Measurements from ENCODE around the gene ETHE1. TPM values are rescaled to one million over a fixed set of nuclear protein-coding genes. Genes with fewer than 3 reads are reported as not detected.

Gene ETHE1
- polyA plus RNA-seq, 2 donors, result 50.5 to 78.9 TPM

- H3K36me3 ChIP-seq (ENCODE audit: control insufficient read depth in 2 of 2, insufficient read depth in 2 of 2, low read length in 1 of 2), result peaks cover 0 to 15% of the 10 kb centered on the region in 2 donors
- no peaks in the 10 kb centered on the region for H3K27me3 ChIP-seq (ENCODE audit: control insufficient read depth in 1 of 2, insufficient read depth in 2 of 2, low read length in 2 of 2)
- peak overlapping the region; percentile 87 to 99 for H3K27ac ChIP-seq (ENCODE audit: low read depth in 2 of 2, low read length in 1 of 2)
- peaks cover 0 to 8% of the 10 kb centered on the region in 2 donors for H3K4me1 ChIP-seq (ENCODE audit: control insufficient read depth in 2 of 2, insufficient read depth in 2 of 2, low read length in 1 of 2)
- WGBS, 2 donors, result 0 to 1% methylated on average over 55 to 57 of the region's 57 CpGs
- no peaks in the 10 kb centered on the region for H3K9me3 ChIP-seq (ENCODE audit: control insufficient read depth in 2 of 2, insufficient read depth in 1 of 2, low read depth in 1 of 2, low read length in 1 of 2)
- H3K4me3 ChIP-seq (ENCODE audit: low read depth in 1 of 2, low read length in 2 of 2), result peak overlapping the region; percentile 69 to 72
Measured at GRCh38 chr19:43463381-43464133, 63.4 kb downstream of the ETHE1 start.

- Histone ChIP-seq H3K27me3 (ENCODE audit: control insufficient read depth in 1 of 2, insufficient read depth in 2 of 2, low read length in 2 of 2) (no peaks in the 10 kb centered on the region), H3K4me1 (ENCODE audit: control insufficient read depth in 2 of 2, insufficient read depth in 2 of 2, low read length in 1 of 2) (peaks cover 0 to 8% of the 10 kb centered on the region in 2 donors), H3K4me3 (ENCODE audit: low read depth in 1 of 2, low read length in 2 of 2) (peak overlapping the region; percentile 69 to 72), H3K36me3 (ENCODE audit: control insufficient read depth in 2 of 2, insufficient read depth in 2 of 2, low read length in 1 of 2) (peaks cover 0 to 15% of the 10 kb centered on the region in 2 donors), H3K9me3 (ENCODE audit: control insufficient read depth in 2 of 2, insufficient read depth in 1 of 2, low read depth in 1 of 2, low read length in 1 of 2) (no peaks in the 10 kb centered on the region), H3K27ac (ENCODE audit: low read depth in 2 of 2, low read length in 1 of 2) (peak overlapping the region; percentile 87 to 95)
- 10% methylated on average over 33 of the region's 33 CpGs for WGBS, 2 donors
Measured at GRCh38 chr19:43462785-43463380, 64.1 kb downstream of the ETHE1 start.

- Histone ChIP-seq H3K9me3 (ENCODE audit: control insufficient read depth in 2 of 2, insufficient read depth in 1 of 2, low read depth in 1 of 2, low read length in 1 of 2) (no peaks in the 10 kb centered on the region), H3K4me1 (ENCODE audit: control insufficient read depth in 2 of 2, insufficient read depth in 2 of 2, low read length in 1 of 2) (peaks cover 0 to 8% of the 10 kb centered on the region in 2 donors), H3K27me3 (ENCODE audit: control insufficient read depth in 1 of 2, insufficient read depth in 2 of 2, low read length in 2 of 2) (no peaks in the 10 kb centered on the region), H3K27ac (ENCODE audit: low read depth in 2 of 2, low read length in 1 of 2) (peak overlapping the region; percentile 87 to 95), H3K4me3 (ENCODE audit: low read depth in 1 of 2, low read length in 2 of 2) (peak overlapping the region in 1 of 2 donors; percentile 69), H3K36me3 (ENCODE audit: control insufficient read depth in 2 of 2, insufficient read depth in 2 of 2, low read length in 1 of 2) (peaks cover 0 to 15% of the 10 kb centered on the region in 2 donors)
- 91 to 94% methylated on average over 7 of the region's 7 CpGs for WGBS, 2 donors
Measured at GRCh38 chr19:43462383-43462782, 64.6 kb downstream of the ETHE1 start.

GRCh38 chr19:43461303-43461702 is 65.7 kb downstream of the ETHE1 start:
- H3K27me3 ChIP-seq (ENCODE audit: control insufficient read depth in 1 of 2, insufficient read depth in 2 of 2, low read length in 2 of 2), result no peaks in the 10 kb centered on the region
- H3K4me1 ChIP-seq (ENCODE audit: control insufficient read depth in 2 of 2, insufficient read depth in 2 of 2, low read length in 1 of 2), result peaks cover 0 to 8% of the 10 kb centered on the region in 2 donors
- H3K9me3 ChIP-seq (ENCODE audit: control insufficient read depth in 2 of 2, insufficient read depth in 1 of 2, low read depth in 1 of 2, low read length in 1 of 2), result no peaks in the 10 kb centered on the region
- H3K27ac ChIP-seq (ENCODE audit: low read depth in 2 of 2, low read length in 1 of 2), result peak overlapping the region in 1 of 2 donors; percentile 47
- 88 to 90% methylated on average over 12 of the region's 12 CpGs for WGBS, 2 donors
- peaks cover 0 to 15% of the 10 kb centered on the region in 2 donors for H3K36me3 ChIP-seq (ENCODE audit: control insufficient read depth in 2 of 2, insufficient read depth in 2 of 2, low read length in 1 of 2)
- no peak overlapping the region for H3K4me3 ChIP-seq (ENCODE audit: low read depth in 1 of 2, low read length in 2 of 2)

- peaks cover 0 to 15% of the 10 kb centered on the region in 2 donors for H3K36me3 ChIP-seq (ENCODE audit: control insufficient read depth in 2 of 2, insufficient read depth in 2 of 2, low read length in 1 of 2)
- H3K4me3 ChIP-seq (ENCODE audit: low read depth in 1 of 2, low read length in 2 of 2), result no peak overlapping the region
- H3K4me1 ChIP-seq (ENCODE audit: control insufficient read depth in 2 of 2, insufficient read depth in 2 of 2, low read length in 1 of 2), result peaks cover 0 to 8% of the 10 kb centered on the region in 2 donors
- 79 to 84% methylated on average over 16 of the region's 16 CpGs for WGBS, 2 donors
- no peaks in the 10 kb centered on the region for H3K27me3 ChIP-seq (ENCODE audit: control insufficient read depth in 1 of 2, insufficient read depth in 2 of 2, low read length in 2 of 2)
- peak overlapping the region in 1 of 2 donors; percentile 27 for H3K27ac ChIP-seq (ENCODE audit: low read depth in 2 of 2, low read length in 1 of 2)
- H3K9me3 ChIP-seq (ENCODE audit: control insufficient read depth in 2 of 2, insufficient read depth in 1 of 2, low read depth in 1 of 2, low read length in 1 of 2), result no peaks in the 10 kb centered on the region
Measured at GRCh38 chr19:43460362-43461016, 66.5 kb downstream of the ETHE1 start.

GRCh38 chr19:43457809-43458208 is 69.2 kb downstream of the ETHE1 start:
- WGBS, 2 donors, result 61 to 63% methylated on average over 4 of the region's 4 CpGs
- Histone ChIP-seq H3K27ac (ENCODE audit: low read depth in 2 of 2, low read length in 1 of 2) (peak overlapping the region; percentile 49 to 78), H3K4me3 (ENCODE audit: low read depth in 1 of 2, low read length in 2 of 2) (no peak overlapping the region), H3K4me1 (ENCODE audit: control insufficient read depth in 2 of 2, insufficient read depth in 2 of 2, low read length in 1 of 2) (peaks cover 0 to 3% of the 10 kb centered on the region in 2 donors), H3K36me3 (ENCODE audit: control insufficient read depth in 2 of 2, insufficient read depth in 2 of 2, low read length in 1 of 2) (peaks cover 0 to 12% of the 10 kb centered on the region in 2 donors), H3K27me3 (ENCODE audit: control insufficient read depth in 1 of 2, insufficient read depth in 2 of 2, low read length in 2 of 2) (no peaks in the 10 kb centered on the region), H3K9me3 (ENCODE audit: control insufficient read depth in 2 of 2, insufficient read depth in 1 of 2, low read depth in 1 of 2, low read length in 1 of 2) (no peaks in the 10 kb centered on the region)

Other genes starting within 250 kb of the ETHE1 start
- under 1 TPM; 0.06 to 0.53 TPM for gene CD177, start 173.5 kb downstream of the ETHE1 start, polyA plus RNA-seq
- 1 to 10 TPM in 1 of 2 donors, under 1 TPM in 1; 0.96 to 2.4 TPM for gene TEX101, start 112.3 kb downstream of the ETHE1 start, polyA plus RNA-seq
- 100 to 1,000 TPM; 208 to 770 TPM for gene LYPD3, start 61.6 kb downstream of the ETHE1 start, polyA plus RNA-seq
- gene PHLDB3, start 22.5 kb downstream of the ETHE1 start, polyA plus RNA-seq, result 10 to 100 TPM; 58.1 to 70.1 TPM
- gene ZNF575, start 6.0 kb upstream of the ETHE1 start, polyA plus RNA-seq, result 1 to 10 TPM in 1 of 2 donors, under 1 TPM in 1; 0.59 to 1.0 TPM
- 10 to 100 TPM; 13.7 to 14.4 TPM for gene XRCC1, start 48.3 kb upstream of the ETHE1 start, polyA plus RNA-seq
- gene PINLYP, start 48.6 kb upstream of the ETHE1 start, polyA plus RNA-seq, result 10 to 100 TPM; 13.5 to 17.6 TPM
- 1 to 10 TPM; 3.1 to 4.1 TPM for gene IRGQ, start 68.9 kb upstream of the ETHE1 start, polyA plus RNA-seq
- gene ZNF576, start 69.4 kb upstream of the ETHE1 start, polyA plus RNA-seq, result 10 to 100 TPM in 1 of 2 donors, 1 to 10 TPM in 1; 6.8 to 13.0 TPM
- under 1 TPM; 0.14 to 0.71 TPM for gene SRRM5, start 84.9 kb upstream of the ETHE1 start, polyA plus RNA-seq
- gene ZNF428, start 92.4 kb upstream of the ETHE1 start, polyA plus RNA-seq, result 10 to 100 TPM; 20.4 to 27.3 TPM
- 10 to 100 TPM in 1 of 2 donors, 1 to 10 TPM in 1; 9.7 to 21.7 TPM for gene CADM4, start 112.6 kb upstream of the ETHE1 start, polyA plus RNA-seq
- 1 to 10 TPM; 5.4 to 5.6 TPM for gene PLAUR, start 143.0 kb upstream of the ETHE1 start, polyA plus RNA-seq
- not detected for gene IRGC, start 188.9 kb upstream of the ETHE1 start, polyA plus RNA-seq
- 10 to 100 TPM; 15.8 to 23.2 TPM for gene SMG9, start 227.8 kb upstream of the ETHE1 start, polyA plus RNA-seq

Data from esophagus (tissue), 2 donors.